Activated CD8-positive, alpha-beta T cell treated with anti-CD3 and anti-CD28 coated beads for 36 hours (primary cell): Measurements from ENCODE around the gene VTCN1. TPM values are rescaled to one million over a fixed set of nuclear protein-coding genes. Genes with fewer than 3 reads are reported as not detected.

Source experiments
- ATAC-seq: fragments of 200-7000 bp; cut with Tn5 transposase; one replicate; pipeline ENCODE4 v1.10.0; 2021; ENCODE audit warnings: mild to moderate bottlenecking, moderate library complexity
- CTCF ChIA-PET: fragments of 350-600 bp; sonication (Branson Sonifier 250); formaldehyde crosslinking; loops from one replicate; lab custom pipeline; 2021; ENCODE audit warnings: antibody characterized with exemption; lab: Charles Lee
- POLR2A ChIA-PET: fragments of 350-600 bp; sonication (Branson Sonifier 250); formaldehyde crosslinking; loops from one replicate; lab custom pipeline; 2021; ENCODE audit warnings: antibody characterized with exemption; lab: Charles Lee
- DNase-seq: peaks from one replicate; pipeline ENCODE4 v3.0.0-alpha.2; 2020
- H3K27ac Mint-ChIP-seq: one replicate; pipeline ENCODE4 v1.8.0; 2021; ENCODE audit warnings: mild to moderate bottlenecking, mixed read lengths
- H3K27me3 Mint-ChIP-seq: one replicate; pipeline ENCODE4 v1.8.0; 2021; ENCODE audit warnings: mixed read lengths
- H3K36me3 Mint-ChIP-seq: one replicate; pipeline ENCODE4 v1.8.0; 2021; ENCODE audit warnings: low read depth, mixed read lengths
- H3K4me1 Mint-ChIP-seq: one replicate; pipeline ENCODE4 v1.8.0; 2021; ENCODE audit warnings: low read depth, mixed read lengths
- H3K4me3 Mint-ChIP-seq: one replicate; pipeline ENCODE4 v1.8.0; 2021; ENCODE audit warnings: mild to moderate bottlenecking, moderate library complexity, mixed read lengths
- H3K9me3 Mint-ChIP-seq: one replicate; pipeline ENCODE4 v1.8.0; 2021; ENCODE audit warnings: mixed read lengths
- CTCF ChIP-seq: fragments of 200-600 bp; IDR thresholded peaks from one replicate; pipeline ENCODE4 v1.8.0; 2022; ENCODE audit warnings: antibody characterized with exemption, mild to moderate bottlenecking
- intact Hi-C: fragments of 100-400 bp; cut with micrococcal nuclease; formaldehyde crosslinking; loops from one replicate; pipeline ENCODE4 v1.10.0; 2022
- total RNA-seq, 2 experiments: library from RNA; stranded (reverse); gene quantifications; one replicate each; pipeline ENCODE4 v1.2.3, GENCODE V29; 2021

VTCN1 gene
- total RNA-seq, 2 experiments from 2014 or later: not detected

GRCh38 chr1:117101334-117101733 is 109.4 kb downstream of the VTCN1 start:
- POLR2A ChIA-PET: interaction anchor here (0.8 kb wide), 1 partner anchor 9 kb away, joined by 3 read pairs; no protein-coding TSS in a partner anchor
- DNase-seq: no peak
- H3K4me1 Mint-ChIP-seq: no peaks in the 10 kb centered on the region
- TF ChIP-seq CTCF: no peak
- H3K27me3 Mint-ChIP-seq: no peaks in the 10 kb centered on the region
- no peak overlapping the region for H3K4me3 Mint-ChIP-seq
- no peak for ATAC-seq
- CTCF ChIA-PET: interaction anchor here (1.3 to 1.6 kb wide), 3 partner anchors 11 to 34 kb away, joined by 3 to 5 read pairs (median 4); no protein-coding TSS in a partner anchor
- H3K9me3 Mint-ChIP-seq: no peaks in the 10 kb centered on the region
- peaks cover 72% of the 10 kb centered on the region for H3K36me3 Mint-ChIP-seq
- no peak overlapping the region for H3K27ac Mint-ChIP-seq
- intact Hi-C loops: no loop called here

- Mint-ChIP-seq H3K36me3 (peaks cover 76% of the 10 kb centered on the region), H3K27ac (no peak overlapping the region), H3K9me3 (no peaks in the 10 kb centered on the region), H3K4me3 (no peak overlapping the region), H3K4me1 (peaks cover 12% of the 10 kb centered on the region), H3K27me3 (no peaks in the 10 kb centered on the region)
- no peak for TF ChIP-seq CTCF
- DNase-seq: no peak
- ATAC-seq: no peak
- ChIA-PET POLR2A (no interaction called here), CTCF (interaction anchor here (1.3 to 1.6 kb wide), 2 partner anchors 29 to 660 kb away, joined by 3 read pairs; no protein-coding TSS in a partner anchor)
- intact Hi-C loops: no loop called here
These were observed 112.3 kb downstream of the VTCN1 start for GRCh38 chr1:117098287-117098890.

GRCh38 chr1:117097443-117097842 is 113.3 kb downstream of the VTCN1 start:
- DNase-seq (no peak), ATAC-seq (no peak)
- no peaks in the 10 kb centered on the region for H3K9me3 Mint-ChIP-seq
- no peaks in the 10 kb centered on the region for H3K27me3 Mint-ChIP-seq
- peaks cover 22% of the 10 kb centered on the region for H3K4me1 Mint-ChIP-seq
- H3K36me3 Mint-ChIP-seq: peaks cover 78% of the 10 kb centered on the region
- no peak for TF ChIP-seq CTCF
- intact Hi-C loops: no loop called here
- no peak overlapping the region for H3K4me3 Mint-ChIP-seq
- POLR2A ChIA-PET: no interaction called here
- CTCF ChIA-PET: interaction anchor here (1.0 to 1.8 kb wide), 3 partner anchors 15 to 661 kb away, joined by 3 to 4 read pairs (median 3); no protein-coding TSS in a partner anchor
- H3K27ac Mint-ChIP-seq: no peak overlapping the region

GRCh38 chr1:117096951-117097408 is 113.7 kb downstream of the VTCN1 start:
- Mint-ChIP-seq H3K9me3 (no peaks in the 10 kb centered on the region), H3K27ac (no peak overlapping the region), H3K4me3 (no peak overlapping the region), H3K36me3 (peaks cover 77% of the 10 kb centered on the region), H3K4me1 (peaks cover 23% of the 10 kb centered on the region), H3K27me3 (no peaks in the 10 kb centered on the region)
- intact Hi-C loops: no loop called here
- no peak for DNase-seq
- POLR2A ChIA-PET: no interaction called here
- ATAC-seq: no peak
- CTCF ChIA-PET: interaction anchor here (1.0 to 1.8 kb wide), 4 partner anchors 15 to 662 kb away, joined by 3 to 4 read pairs (median 3); no protein-coding TSS in a partner anchor
- TF ChIP-seq CTCF: no peak
